ENCODE results near the gene EVA1B.

EVA1B gene

DNA sequence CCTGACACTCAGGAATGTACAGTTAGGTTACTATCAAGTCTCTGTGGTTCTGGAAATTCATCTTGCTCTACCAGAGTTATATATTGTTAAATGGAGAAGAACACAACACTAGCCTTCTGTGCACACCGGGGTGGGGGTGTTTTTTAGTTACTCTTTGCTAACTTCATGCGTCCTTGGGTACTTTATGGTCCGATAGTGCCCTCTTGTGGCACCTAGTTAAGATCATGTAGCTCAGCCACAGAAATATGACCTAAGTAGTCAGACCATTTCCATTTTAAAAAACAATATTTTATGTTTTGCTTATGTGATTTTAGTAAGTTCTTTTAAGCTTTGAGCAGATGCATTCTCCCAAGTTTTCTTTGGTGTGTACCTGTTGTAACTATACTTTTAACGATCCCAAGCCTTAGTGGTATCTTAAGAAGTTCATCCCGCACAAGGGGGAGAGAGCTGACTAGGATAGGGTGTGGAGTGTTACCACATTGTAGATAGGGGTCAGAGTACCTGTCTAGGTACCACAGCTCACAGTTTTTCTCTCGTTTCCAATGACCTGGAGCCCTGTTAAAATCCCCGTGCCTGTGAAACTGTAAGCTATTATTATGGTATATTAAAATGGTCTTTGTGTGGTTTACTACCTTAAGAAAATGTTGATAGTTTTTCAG lies 37.9 kb downstream of the EVA1B start:
- ChIA-PET POLR2A (interaction anchor here (1.5 to 1.9 kb wide), 2 partner anchors 21 to 136 kb away, joined by 4 to 9 read pairs; partner anchors contain the start of gene TRAPPC3), CTCF (interaction anchor here (0.7 to 7.7 kb wide), 43 partner anchors 8 to 193 kb away, joined by 3 to 126 read pairs (median 5); partner anchors contain the start of genes LSM10, MAP7D1, SH3D21 and THRAP3)

DNA sequence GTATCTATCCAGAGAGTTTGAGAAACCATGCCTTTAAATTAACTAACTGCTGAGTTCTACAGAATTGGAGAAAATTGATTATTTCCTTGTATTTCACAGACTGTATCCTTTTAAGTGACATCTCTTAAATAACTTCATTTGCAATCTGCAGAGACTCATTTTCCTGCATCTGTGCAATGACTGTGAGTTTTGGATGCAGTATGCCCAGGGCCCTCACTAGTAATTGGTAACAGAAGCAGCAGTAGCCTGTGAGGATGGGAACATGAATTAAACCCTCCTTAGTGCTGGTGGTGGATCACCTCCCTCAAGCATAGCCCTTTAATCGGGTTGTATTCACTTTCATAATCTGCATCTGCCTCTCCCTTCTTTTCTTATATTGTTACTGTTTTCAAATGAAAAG lies 38.9 kb downstream of the EVA1B start:
- TF ChIP-seq, protein P1, sequence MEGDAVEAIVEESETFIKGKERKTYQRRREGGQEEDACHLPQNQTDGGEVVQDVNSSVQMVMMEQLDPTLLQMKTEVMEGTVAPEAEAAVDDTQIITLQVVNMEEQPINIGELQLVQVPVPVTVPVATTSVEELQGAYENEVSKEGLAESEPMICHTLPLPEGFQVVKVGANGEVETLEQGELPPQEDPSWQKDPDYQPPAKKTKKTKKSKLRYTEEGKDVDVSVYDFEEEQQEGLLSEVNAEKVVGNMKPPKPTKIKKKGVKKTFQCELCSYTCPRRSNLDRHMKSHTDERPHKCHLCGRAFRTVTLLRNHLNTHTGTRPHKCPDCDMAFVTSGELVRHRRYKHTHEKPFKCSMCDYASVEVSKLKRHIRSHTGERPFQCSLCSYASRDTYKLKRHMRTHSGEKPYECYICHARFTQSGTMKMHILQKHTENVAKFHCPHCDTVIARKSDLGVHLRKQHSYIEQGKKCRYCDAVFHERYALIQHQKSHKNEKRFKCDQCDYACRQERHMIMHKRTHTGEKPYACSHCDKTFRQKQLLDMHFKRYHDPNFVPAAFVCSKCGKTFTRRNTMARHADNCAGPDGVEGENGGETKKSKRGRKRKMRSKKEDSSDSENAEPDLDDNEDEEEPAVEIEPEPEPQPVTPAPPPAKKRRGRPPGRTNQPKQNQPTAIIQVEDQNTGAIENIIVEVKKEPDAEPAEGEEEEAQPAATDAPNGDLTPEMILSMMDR (IDR thresholded peaks at IDR 0.05; ENCODE audit: insufficient read depth, low read length, missing control alignments), result no peak
- POLR2A ChIA-PET, result no interaction called here
- CTCF ChIA-PET, result interaction anchor here (0.8 to 7.7 kb wide), 17 partner anchors 9 to 192 kb away, joined by 3 to 126 read pairs (median 16); partner anchors contain the start of genes THRAP3 and TRAPPC3
- no peak for DNase-seq (ENCODE audit: low read depth, low spot score)
- H3K4me3 ChIP-seq (ENCODE audit: low read depth, low read length), result no peak overlapping the region

More for the DNA sequence above, 37.9 kb downstream of the EVA1B start:
- TF ChIP-seq, protein P1 (IDR thresholded peaks at IDR 0.05; ENCODE audit: insufficient read depth, low read length, missing control alignments), result peak; percentile 54
- peak; percentile 69 for DNase-seq (ENCODE audit: low read depth, low spot score)
- H3K4me3 ChIP-seq (ENCODE audit: low read depth, low read length), result no peak overlapping the region

DNA sequence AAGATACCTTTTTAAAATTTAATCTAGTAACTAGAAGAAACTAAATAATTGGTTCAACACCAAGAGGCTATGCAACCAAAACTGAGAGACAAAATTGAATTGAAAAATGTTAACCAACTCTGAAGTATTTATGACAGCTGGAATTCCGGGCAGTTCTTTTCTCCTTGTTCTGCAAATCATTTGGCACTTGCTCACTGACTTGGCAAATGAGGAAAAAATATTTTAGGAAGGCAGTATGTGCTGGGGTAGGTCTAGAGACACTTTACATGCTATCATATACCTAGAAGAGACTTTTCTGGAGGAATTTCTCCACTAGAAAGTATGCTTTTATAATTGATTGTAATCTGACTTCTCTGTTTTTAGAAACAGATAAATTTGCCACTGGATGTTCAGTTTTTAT lies 39.4 kb downstream of the EVA1B start:
- CTCF ChIA-PET, result interaction anchor here (0.8 to 4.5 kb wide), 8 partner anchors 7 to 184 kb away, joined by 3 to 27 read pairs (median 6); partner anchors contain the start of gene TRAPPC3
- POLR2A ChIA-PET, result no interaction called here
- TF ChIP-seq, protein P1 (IDR thresholded peaks at IDR 0.05; ENCODE audit: insufficient read depth, low read length, missing control alignments), result no peak
- no peak overlapping the region for H3K4me3 ChIP-seq (ENCODE audit: low read depth, low read length)
- no peak for DNase-seq (ENCODE audit: low read depth, low spot score)

DNA sequence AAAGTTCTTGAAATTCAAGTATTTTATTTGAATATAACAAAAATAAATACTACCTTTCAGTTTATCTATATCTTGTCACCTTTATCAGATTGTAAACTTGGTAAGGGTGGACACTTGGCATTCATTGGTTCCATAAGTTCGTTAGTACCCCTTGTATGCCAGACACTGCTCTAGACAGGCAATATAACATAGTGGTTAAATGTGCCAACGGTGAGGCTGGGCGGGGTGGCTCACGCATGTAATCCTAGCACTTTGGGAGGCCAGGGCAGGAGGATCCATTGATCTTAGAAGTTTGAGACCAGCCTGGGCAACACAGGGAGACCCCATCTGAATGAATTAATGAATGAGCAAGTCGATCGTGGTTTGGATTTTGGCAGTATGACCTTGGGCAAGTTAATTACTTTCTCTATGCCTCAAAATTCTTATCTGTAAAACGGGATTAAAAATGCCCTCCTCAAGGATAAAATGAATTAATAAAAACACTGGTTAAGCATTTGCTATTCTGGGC lies 43.6 kb downstream of the EVA1B start:
- TF ChIP-seq, protein P1 (IDR thresholded peaks at IDR 0.05; ENCODE audit: insufficient read depth, low read length, missing control alignments), result no peak
- DNase-seq (ENCODE audit: low read depth, low spot score), result no peak
- POLR2A ChIA-PET, result no interaction called here

DNA sequence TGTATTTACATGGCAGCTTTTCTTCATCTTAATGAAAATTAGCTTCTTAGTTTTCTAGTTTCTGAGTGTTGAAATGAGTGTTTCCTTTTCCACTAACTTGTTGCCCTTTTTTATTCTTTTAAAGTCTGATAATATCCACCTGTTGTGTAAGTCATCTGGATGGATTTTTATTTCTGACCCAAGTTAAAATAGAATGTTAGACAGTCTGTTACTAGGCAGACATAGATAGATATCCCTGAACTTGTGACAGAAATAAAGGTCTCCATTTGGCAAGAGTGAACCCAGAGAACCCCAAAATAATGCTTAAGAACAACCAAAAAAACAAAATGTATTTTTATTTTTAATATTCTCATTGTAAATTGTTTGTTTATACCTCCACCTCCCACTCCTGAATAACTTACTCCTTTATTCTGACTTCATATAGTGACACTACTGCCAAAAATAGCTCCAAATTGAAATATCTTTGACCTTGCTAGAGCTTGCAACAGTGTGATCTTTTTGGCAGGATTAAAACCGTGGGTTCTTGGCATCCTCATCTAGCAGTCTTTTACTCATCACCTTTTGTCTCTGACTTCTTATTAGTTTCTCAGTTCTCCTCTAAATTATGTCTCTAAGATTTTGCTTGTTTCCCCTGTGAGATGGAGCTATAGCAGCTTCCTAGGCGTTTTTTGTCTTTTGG lies 44.2 kb downstream of the EVA1B start:
- POLR2A ChIA-PET, result no interaction called here
- DNase-seq (ENCODE audit: low read depth, low spot score), result no peak
- CTCF ChIA-PET, result interaction anchor here (0.7 to 2.6 kb wide), 12 partner anchors 9 to 130 kb away, joined by 3 to 12 read pairs (median 4); partner anchors contain the start of gene TRAPPC3
- no peak overlapping the region for H3K4me3 ChIP-seq (ENCODE audit: low read depth, low read length)
- TF ChIP-seq, protein P1 (IDR thresholded peaks at IDR 0.05; ENCODE audit: insufficient read depth, low read length, missing control alignments), result no peak

More for the DNA sequence above, 43.6 kb downstream of the EVA1B start:
- CTCF ChIA-PET, result interaction anchor here (1.2 to 4.5 kb wide), 13 partner anchors 9 to 145 kb away, joined by 3 to 27 read pairs (median 5); partner anchors contain the start of gene TRAPPC3
- no peak overlapping the region for H3K4me3 ChIP-seq (ENCODE audit: low read depth, low read length)

DNA sequence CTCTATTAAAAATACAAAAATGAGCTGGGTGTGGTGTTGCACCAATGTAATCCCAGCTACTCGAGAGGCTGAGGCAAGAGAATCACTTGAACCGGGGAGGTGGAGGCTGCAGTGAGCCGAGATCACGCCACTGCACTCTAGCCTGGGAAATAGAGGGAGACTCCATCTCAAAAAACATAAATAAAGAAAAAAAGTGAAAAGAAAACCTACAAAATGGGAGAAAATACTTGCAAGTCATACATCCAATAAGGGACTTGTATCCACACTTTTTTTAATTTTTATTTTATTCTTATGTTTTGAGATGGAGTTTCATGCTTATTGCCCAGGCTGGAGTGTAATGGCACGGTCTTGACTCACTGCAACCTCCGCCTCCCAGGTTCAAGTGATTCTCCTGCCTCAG lies 46.8 kb downstream of the EVA1B start:
- ChIA-PET POLR2A (no interaction called here), CTCF (interaction anchor here (1.4 to 1.7 kb wide), 3 partner anchors 9 to 23 kb away, joined by 4 to 6 read pairs (median 4); no protein-coding TSS in a partner anchor)
- no peak overlapping the region for H3K4me3 ChIP-seq (ENCODE audit: low read depth, low read length)
- TF ChIP-seq, protein P1 (IDR thresholded peaks at IDR 0.05; ENCODE audit: insufficient read depth, low read length, missing control alignments), result no peak
- no peak for DNase-seq (ENCODE audit: low read depth, low spot score)
